Astrocyte of the cerebellum (primary cell): ENCODE data around the gene LCP2.

Source experiments
- DNase-seq: peaks from one replicate; pipeline ENCODE4 v3.0.0-alpha.2; 2011; ENCODE audit warnings: low read depth
- H3K4me3 ChIP-seq: 2 replicates; pipeline ENCODE4 v1.5.1; 2011; ENCODE audit warnings: mild to moderate bottlenecking, low read depth, low read length, moderate library complexity
- CTCF ChIP-seq: IDR thresholded peaks from 2 replicates; pipeline ENCODE4 v1.5.1; 2012; ENCODE audit warnings: low read length, low read depth, moderate library complexity, mild to moderate bottlenecking; ENCODE audit errors: missing control alignments
- in situ Hi-C: cut with HindIII; loops from 2 replicates; pipeline ENCODE4 v1.10.0; 2017; ENCODE audit warnings: low sequenced_read_pairs

Gene LCP2

GRCh38 chr5:170202117-170202516 is 95.5 kb downstream of the LCP2 start:
- no peak overlapping the region for H3K4me3 ChIP-seq
- in situ Hi-C loops: no loop called here
- DNase-seq: no peak
- no peak for TF ChIP-seq CTCF

GRCh38 chr5:170201311-170201710 is 96.3 kb downstream of the LCP2 start:
- in situ Hi-C loops: no loop called here
- no peak for TF ChIP-seq CTCF
- DNase-seq: no peak
- H3K4me3 ChIP-seq: no peak overlapping the region

- TF ChIP-seq CTCF: no peak
- H3K4me3 ChIP-seq: no peak overlapping the region
- DNase-seq: no peak
- in situ Hi-C loops: no loop called here
These were observed 96.7 kb downstream of the LCP2 start for GRCh38 chr5:170200876-170201275.
